CD4-positive, alpha-beta T cell treated with Interleukin-6 at 100 ng/mL for 8 hours (primary cell): ENCODE results near the gene PVALEF.
"Not testable (repeated sequence)": the region's sequence is repeated elsewhere in the genome, so short reads cannot be mapped to it uniquely, and the experiment has no call there.

Experiments used
- DNase-seq: peaks from one replicate; pipeline ENCODE4 v3.0.0-alpha.2; 2020; ENCODE audit warnings: mixed read lengths, low spot score

PVALEF gene

DNA sequence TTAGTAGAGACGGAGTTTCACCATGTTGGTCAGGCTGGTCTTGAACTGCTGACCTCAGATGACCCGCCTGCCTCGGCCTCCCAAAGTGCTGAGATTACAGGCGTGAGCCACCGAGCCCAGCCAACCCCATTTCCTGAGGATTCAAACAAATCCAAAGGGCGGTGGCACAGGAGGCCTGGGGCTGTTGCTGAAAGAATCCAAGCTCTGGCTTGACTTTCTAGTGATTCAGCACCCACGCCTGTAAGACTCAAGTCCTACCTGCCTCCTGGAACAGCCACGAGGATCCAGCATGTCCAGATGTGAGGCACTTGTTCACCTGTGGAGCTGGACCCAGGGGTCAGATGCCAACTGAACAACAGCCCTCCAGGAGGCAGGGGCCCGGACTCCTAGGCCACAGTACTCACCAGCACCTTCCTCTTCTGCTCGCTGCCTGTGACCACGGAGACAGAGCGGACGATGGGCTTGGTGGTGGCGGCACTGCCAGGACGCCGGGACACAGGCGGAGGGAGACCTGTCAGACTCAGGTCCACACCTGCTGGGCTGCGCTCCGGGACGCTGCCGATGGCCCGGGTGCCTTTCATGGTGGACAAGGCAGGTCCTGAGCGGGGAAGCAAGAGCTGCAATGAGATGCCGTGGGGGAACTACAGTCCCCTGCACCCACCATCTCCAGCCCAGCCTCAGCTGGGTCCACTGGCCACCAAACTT is 54.3 kb downstream of the PVALEF start:
- DNase-seq = no peak

DNA sequence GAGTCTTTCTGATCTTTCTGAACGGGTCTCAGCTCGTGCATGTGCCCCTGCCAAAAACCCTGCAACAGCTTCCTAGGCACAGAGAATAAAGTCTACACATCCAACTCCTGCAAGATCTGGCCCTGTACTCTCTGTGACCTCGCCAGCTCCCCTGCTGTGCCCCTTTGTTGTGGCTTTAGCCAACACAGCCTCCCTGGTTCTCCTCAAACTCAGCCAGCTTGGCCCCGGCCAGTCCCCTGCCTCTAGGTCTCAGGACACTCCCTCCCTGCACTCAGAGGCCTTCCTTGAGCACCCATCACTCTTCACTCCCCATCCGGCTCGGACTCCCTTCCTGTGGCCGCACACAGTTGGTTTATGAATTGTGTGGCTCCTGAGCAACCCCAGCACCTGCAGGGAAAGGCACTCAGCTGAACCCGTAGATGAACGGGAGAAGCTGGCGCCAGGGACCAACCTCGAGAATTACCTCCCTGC is 56.1 kb downstream of the PVALEF start:
- DNase-seq = no peak

- DNase-seq = no peak
Measured at GRCh38 chr17:81221842-81222619, 56.7 kb downstream of the PVALEF start.

DNA sequence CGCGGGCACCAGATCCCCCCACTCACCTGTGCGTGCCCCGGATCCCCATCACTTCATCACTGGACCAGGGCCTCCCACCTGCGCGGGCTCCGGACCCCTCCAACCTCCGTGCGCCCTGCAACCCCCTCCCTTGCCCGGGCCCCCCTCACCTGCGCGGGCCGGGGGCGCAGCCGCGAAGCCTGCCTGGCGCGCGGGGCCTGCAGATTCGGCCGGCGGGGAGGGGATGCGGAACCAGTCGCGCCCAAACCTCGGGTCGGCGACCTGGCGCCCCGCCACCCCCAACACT is 57.3 kb downstream of the PVALEF start:
- DNase-seq = no peak

DNA sequence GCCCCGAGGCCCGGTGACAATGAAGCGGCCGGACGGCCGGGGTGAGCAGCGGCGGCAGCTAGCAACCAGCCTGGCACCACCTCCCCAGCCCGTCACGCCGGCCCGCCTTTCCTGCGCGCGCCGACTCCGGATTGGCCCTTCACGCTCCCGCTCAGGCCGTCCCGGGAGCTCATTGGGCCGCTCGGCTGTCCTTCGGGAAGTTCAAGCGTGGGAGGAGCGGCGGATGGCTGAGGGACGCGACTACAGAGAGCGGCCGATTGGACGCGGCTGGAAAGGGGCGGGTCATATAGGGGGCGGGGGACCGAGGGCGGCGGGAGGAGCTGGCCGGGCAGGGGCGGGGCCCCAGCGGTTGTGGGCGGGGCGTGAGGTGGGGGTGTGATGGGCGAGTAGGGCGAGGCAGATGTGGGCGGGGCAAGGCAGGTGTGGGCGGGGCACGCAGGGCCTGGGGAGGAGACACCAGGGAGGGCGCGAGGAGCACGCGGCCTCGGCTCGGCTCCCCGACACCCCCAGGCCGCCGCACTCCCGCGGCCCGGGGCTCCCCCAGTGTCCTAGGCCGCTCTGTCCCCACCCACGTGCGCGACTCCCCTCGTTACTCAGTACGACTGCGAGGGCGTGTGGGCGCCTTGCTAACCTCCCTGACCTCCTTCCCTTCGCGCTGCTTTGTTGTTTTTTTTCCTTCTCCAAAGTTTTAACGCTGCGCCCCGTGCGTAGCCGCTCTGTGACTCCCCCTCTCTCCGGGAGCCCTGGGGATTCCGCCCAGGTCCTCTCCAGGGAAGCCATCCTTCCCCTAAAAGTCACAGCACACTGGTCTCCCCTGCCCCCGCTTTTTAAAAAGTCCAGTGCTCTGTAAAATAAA is 57.8 kb downstream of the PVALEF start, which contains the start of gene CEP131:
Gene CEP131 (minus strand): TSS at position 60 of the 856 bp plus-strand sequence. CDS start 2,909 bp downstream, outside the sequence.
- peak; percentile 99 for DNase-seq

DNA sequence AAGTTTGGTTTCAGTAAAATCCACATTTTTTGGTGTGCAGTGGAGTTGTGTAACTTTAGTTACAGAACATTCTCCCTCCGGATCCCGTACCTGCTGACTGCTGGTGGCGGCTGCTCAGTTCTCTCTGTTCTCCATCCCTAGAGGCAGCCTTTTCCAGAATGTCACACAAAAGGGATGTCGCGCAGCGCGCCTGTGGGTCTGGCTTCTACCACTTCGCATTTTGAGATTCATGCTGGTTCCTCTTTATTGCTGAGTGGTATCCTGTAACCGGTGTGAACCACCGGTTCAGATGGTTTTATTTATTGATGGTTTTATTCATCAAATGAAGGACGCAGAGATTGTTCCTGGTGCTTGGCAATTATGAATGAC is 58.4 kb downstream of the PVALEF start:
- no peak for DNase-seq

DNA sequence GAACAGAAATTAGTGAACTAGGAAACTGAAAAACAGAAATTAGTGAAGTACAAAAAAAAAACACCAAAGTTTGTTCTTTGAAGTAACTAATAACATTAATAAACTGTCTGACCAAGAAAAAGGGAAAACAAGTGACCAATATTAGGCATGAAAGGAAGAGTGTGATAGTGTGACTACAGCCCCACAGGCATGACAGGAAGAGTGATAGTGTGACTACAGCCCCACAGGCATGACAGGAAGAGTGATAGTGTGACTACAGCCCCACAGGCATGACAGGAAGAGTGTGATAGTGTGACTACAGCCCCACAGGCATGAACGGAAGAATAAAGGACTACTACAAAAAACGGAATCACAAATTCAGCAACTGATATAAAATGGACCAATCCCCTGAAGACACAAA is 62.3 kb downstream of the PVALEF start:
- not testable (repeated sequence) for DNase-seq

- DNase-seq = no peak
Measured at GRCh38 chr17:81228420-81228819, 63.1 kb downstream of the PVALEF start.

DNA sequence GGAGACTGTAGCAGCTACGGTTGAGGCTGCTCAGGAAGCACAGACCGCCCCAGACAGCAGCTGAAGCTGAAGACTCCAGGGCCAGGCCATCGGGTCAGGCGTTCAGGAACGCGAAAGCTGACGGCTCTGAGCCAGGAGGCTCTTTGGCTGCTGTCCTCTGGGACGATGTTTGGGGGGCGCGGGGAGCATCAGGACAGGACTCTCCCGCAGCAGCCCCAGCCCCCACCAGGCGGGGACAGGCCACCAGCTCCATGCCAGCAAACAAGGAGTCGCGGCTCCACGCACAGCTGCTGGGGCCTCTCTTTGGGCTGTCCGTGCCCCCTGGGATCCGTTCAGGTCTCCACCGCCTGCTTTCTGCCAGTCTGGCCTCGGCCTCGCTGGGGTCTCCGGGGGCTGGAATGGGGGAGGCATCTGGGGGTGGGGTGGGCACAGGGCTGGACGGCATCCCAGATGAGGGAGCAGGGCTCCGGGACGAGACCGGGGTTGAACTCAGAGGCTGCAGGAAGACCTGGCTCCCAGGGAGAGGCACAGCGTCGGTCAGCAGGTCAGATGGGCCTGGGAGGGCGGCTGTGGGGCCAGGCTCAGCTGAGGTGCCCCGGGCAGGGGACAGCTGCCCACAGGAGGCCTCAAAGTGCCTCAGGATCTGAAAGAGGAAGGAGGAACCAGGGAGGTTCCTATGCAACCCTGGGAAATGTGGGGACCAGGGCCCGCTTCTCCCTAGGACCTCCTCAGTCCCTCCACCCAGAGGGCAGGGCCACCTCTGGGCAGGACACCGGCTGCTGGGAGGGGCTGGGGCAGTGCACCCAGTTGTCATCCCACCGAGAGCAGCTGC is 63.7 kb downstream of the PVALEF start:
- no peak for DNase-seq

- no peak for DNase-seq
Measured at GRCh38 chr17:81229666-81229920, 64.3 kb downstream of the PVALEF start.

DNA sequence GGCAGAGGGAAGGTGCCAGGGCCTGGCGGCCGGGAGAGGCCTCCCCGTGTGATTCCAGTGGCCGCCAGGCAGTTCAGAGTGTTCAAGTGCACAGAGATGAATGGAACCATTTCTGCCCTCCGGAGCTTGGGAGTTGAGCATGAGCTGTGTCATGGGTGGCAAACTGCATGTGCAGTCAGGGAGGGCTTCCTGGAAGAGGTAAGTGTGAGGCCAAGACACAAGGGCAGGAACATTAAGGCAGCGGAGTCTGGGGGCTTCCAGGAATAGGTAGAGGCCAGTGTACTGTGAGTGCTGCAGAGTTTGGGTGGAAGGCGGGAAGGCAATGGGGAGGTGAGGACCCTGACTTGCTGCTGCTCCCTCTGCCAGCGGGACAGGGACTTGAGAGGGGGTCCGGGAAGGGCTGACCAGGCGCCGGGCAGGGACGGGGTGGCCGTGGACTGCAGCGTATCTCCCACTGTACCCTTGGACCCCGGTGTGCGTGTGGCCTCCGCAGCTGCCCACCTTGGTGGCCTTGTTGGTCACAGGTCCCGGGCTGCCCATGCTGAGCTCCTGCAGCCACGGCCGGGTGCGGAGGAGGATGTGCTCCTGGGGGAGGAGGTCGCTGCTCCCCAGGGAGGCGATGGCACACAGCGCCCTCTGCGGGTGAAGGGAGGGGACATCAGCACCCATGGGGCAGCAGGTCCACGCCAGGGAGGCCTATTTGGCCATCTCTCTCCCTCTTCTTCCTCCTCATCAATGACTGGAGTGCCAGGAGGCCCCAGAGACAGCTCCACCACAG is 64.9 kb downstream of the PVALEF start:
- DNase-seq = no peak

DNA sequence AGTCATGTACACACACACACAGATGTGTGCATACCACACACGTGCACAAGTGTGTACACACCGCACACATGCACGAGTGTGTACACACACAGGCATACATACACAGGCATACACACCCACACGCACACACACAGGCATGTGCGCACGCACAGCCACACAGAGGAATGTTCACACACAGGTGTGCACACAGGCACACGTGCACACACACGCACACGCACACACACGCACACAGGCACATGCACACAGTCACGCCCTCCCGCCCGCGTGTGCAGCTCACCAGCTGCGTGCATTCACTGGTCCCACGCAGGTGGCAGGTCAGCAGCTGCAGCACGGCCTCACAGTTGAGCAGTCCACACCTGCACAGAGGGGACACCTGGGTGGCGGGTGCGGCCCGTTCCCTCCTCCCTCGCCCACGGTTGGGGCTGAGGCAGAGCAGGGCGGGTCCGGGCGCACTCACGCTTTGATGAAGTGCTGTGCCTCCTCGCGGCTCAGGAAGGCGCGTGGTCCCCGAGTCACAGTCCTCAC is 65.9 kb downstream of the PVALEF start:
- no peak for DNase-seq

DNA sequence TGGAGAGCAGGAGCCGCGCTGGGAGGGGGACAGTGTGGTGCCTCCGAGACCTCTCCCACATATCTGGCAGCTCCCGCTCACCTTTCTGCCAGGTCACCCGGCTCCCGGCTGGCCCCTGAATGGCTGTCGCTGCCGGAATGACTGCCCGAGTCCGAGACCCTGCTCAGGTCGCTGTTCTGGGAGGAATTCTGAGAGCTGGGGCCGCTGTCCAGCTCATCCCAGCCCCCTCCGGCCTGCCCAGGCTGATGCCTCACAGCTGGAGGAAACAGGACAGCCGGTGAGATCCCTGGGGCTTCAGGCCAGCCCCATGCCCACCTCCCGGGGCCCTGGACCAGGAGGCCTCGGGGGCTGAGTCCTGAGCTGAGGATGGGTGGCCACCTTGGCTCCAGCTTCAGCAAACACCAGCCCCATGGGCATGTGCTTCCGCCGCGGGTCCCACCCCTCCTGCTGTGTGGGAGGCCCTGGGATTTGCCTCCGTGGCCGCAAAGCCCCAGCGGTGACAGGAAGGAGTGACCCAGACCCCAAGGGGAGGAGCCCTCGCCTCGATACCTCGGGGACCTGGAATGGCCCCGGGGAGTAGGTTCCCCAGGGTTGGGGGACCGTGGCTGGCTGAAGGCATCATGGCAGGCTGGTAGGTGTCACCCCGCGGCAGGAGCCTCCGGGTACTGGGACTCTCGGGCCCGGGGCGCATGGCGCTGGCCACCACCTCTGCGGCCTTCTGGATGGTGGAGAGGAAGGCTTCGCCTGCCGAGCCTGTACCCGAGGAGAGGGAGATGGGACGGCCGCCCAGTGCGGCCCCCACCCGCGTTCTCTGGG is 66.7 kb downstream of the PVALEF start:
- no peak for DNase-seq
